Activated naive CD4-positive, alpha-beta T cell treated with anti-CD3 and anti-CD28 coated beads, Interleukin-2, amount 50 U/mL, for 72 hours (primary cell): ENCODE data around the gene VMO1. TPM values are rescaled to one million over a fixed set of nuclear protein-coding genes. Genes with fewer than 3 reads are reported as not detected.
A peak's percentile ranks its signal among the peaks of the same experiment; 100 is the strongest.

ENCODE experiments used
- ATAC-seq, 2 donors: fragments of 150-1000 bp; cut with Tn5 transposase; 2 replicates each; pipeline ENCODE4 v1.10.0; 2021; ENCODE audit warnings: mild to moderate bottlenecking in 2 of 2, moderate library complexity in 2 of 2
- DNase-seq, 2 donors: peaks; one replicate each; pipeline ENCODE4 v3.0.0; 2021 to 2022; ENCODE audit warnings: low spot score in 2 of 2
- H3K27ac Mint-ChIP-seq, 2 donors: one replicate each; pipeline ENCODE4 v1.8.0; 2022; ENCODE audit warnings: mild to moderate bottlenecking in 2 of 2, mixed read lengths in 2 of 2
- H3K36me3 Mint-ChIP-seq, 2 donors: one replicate each; pipeline ENCODE4 v1.8.0; 2022; ENCODE audit warnings: mixed read lengths in 2 of 2
- H3K9me3 Mint-ChIP-seq, 2 donors: one replicate each; pipeline ENCODE4 v1.8.0; 2022; ENCODE audit warnings: mixed read lengths in 2 of 2
- total RNA-seq, 2 donors: library from RNA; stranded (reverse); gene quantifications; one replicate each; pipeline ENCODE4 v1.2.3, GENCODE V29; 2022

The VMO1 gene
- total RNA-seq, 2 donors from 2014 or later: 0.50 TPM; not detected in 1

DNA sequence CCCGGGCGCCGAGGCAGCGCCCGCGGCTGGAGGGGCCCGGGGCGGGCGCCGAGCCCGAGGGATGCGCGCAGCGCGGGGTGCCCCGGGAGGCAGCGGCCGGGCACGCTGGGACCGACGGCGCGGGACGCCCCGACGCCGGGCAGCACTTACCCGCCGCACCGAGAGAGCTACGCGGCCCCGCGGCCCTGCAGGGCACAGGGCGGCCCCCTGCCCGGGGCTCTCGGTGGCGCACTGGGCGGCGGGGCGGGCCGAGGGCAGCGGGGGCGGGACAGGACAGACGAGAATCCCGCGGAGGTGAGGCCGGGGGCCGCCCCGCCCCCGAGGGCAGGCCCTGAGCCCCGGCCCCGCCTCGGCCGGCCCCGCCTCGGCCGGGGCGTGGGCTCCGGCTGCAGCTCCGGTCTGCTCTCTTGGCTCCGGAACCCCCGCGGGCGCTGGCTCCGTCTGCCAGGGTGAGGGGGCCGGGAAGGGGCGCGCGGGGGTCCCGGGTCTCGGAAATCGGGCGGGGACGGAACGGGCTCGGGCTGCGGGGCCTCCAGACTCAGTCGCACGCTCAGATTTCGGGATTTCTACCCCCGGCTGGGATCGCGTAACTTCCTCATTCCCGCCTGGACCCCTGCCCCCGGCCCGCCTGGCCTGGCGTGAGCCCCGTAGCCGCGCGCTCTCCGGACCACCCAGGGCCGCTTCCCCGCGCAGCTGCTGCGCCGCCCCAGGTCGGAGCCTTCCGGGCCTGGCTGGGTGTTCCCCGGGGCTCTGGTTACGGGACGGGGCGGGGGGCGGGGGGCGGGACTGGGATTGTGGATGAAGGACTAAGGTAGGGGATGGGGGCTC, 20.8 kb upstream of the VMO1 start, which contains the start of gene PLD2:
Gene PLD2 (plus strand): TSS at position 376 of the 828 bp plus-strand sequence. CDS start 621 bp downstream, outside the sequence.
- H3K36me3 Mint-ChIP-seq: no peaks in the 10 kb centered on the region
- H3K27ac Mint-ChIP-seq: peak within 1 kb of the TSS; percentile 28 to 81
- DNase-seq (peak; percentile 87 to 94), ATAC-seq (peak; percentile 99)
- no peaks in the 10 kb centered on the region for H3K9me3 Mint-ChIP-seq

GRCh38 chr17:4806456-4806776, 20.3 kb upstream of the VMO1 start:
- Mint-ChIP-seq H3K9me3 (no peaks in the 10 kb centered on the region), H3K27ac (peak overlapping the region in 1 of 2 donors; percentile 72), H3K36me3 (no peaks in the 10 kb centered on the region)
- DNase-seq: no peak
- ATAC-seq: no peak

GRCh38 chr17:4802228-4802627, 16.1 kb upstream of the VMO1 start, which contains the start of gene C17orf114:
TSS of gene C17orf114 (minus strand) at chr17:4802328.
- H3K9me3 Mint-ChIP-seq: no peaks in the 10 kb centered on the region
- no peaks in the 10 kb centered on the region for H3K36me3 Mint-ChIP-seq
- no peak for ATAC-seq

DNA sequence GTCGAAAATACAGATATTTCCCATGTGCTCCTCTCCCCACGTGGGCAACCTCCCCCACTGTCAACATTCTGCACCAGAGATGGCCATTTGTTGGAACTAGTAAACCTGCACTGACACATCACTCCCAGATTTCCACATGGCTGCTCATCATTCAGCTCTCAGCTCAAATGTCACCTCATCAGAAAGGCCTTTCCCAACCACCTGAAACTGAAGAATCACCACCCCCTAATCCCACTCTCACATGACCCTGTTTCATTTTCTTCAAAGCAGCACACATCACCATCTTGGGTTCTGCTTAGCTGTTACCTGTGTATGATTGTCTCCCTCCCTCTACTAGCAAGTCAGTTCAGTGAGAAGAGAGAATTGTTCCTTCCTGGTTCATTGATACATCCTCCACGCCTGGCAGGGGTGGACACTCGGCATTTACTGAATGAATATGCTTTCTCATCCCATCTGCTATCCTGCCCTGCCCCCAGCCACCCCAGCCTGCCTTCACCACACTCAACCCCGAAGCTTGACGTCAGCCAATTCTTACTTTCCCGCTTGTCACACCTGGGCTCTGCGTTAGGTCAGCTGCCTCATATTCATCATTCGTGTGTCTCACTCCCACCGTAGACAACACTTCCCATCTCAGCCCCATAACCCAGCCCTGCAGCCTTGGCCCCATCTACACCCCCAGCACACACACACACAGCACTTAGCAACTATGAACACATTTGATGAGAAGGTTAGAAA, 14.5 kb upstream of the VMO1 start:
- peak overlapping the region; percentile 29 to 42 for H3K27ac Mint-ChIP-seq
- DNase-seq (no peak), ATAC-seq (peak in 1 of 2 donors; percentile 65)
- H3K9me3 Mint-ChIP-seq: no peaks in the 10 kb centered on the region
- H3K36me3 Mint-ChIP-seq: peaks cover 9 to 10% of the 10 kb centered on the region in 2 donors

More at GRCh38 chr17:4802228-4802627, 16.1 kb upstream of the VMO1 start, which contains the start of gene C17orf114:
- peak within 1 kb of the TSS; percentile 3 to 42 for H3K27ac Mint-ChIP-seq
- no peak for DNase-seq

DNA sequence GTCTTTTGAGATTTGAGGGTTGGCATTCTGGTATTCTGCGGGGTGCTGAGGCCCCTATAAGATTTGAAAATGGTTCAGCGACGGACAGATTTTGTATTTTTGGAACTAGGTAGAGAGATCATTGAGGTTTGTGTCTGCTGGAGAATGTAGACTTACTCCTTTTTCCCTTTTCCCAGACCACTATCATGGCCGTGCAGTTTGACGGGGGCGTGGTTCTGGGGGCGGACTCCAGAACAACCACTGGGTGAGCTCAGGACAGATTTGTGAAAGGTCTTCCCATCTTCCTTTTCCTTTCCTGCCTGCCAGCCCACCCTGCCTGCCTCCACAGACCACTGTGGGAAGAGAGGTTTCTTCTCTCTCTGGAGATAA, 10.4 kb upstream of the VMO1 start:
- peak in 1 of 2 donors; percentile 34 for DNase-seq
- Mint-ChIP-seq H3K36me3 (peaks cover 9 to 10% of the 10 kb centered on the region in 2 donors), H3K27ac (peak overlapping the region; percentile 94 to 99), H3K9me3 (no peaks in the 10 kb centered on the region)
- ATAC-seq: peak; percentile 36 to 43

GRCh38 chr17:4795168-4795567, 9.0 kb upstream of the VMO1 start:
- no peaks in the 10 kb centered on the region for H3K9me3 Mint-ChIP-seq
- DNase-seq: no peak
- no peak for ATAC-seq
- peak overlapping the region; percentile 94 to 99 for H3K27ac Mint-ChIP-seq
- peaks cover 9 to 10% of the 10 kb centered on the region in 2 donors for H3K36me3 Mint-ChIP-seq

GRCh38 chr17:4790705-4791088, 4.5 kb upstream of the VMO1 start:
- H3K27ac Mint-ChIP-seq: peak overlapping the region; percentile 47 to 87
- no peaks in the 10 kb centered on the region for H3K36me3 Mint-ChIP-seq
- ATAC-seq (no peak), DNase-seq (no peak)
- H3K9me3 Mint-ChIP-seq: no peaks in the 10 kb centered on the region

DNA sequence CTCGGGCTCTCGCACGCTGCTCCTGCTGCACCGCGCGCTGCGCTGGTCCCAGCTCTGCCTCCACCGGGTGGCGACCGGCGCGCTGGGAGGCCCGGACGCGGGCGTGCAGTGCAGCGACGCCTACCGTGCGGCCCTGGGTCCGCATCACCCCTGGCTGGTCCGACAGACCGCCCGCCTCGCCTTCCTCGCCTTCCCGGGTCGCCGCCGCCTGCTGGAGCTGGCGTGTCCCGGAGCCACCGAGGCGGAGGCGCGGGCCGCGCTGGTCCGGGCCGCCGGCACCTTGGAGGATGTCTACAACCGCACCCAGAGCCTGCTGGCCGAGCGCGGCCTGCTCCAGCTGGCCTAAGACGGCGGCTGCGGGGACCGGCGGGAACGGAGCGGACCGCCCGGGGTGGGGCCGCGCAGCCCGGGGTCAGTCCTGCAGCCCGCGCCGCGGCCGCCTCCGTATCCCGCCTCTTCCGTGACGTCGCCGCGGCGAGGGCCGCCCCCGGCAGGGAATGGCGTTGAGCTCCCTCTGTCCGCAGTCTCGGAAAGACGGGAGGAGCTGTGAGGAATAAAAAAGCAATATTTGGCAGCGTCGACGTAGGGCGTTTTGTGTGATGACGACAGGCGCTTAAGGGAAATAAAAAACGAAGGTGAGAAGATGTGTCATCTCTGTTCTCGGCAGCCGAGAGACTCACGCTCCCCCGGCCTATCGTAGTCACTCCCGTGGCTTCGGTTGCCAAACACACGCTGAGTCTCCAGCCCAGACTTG, 4.0 kb upstream of the VMO1 start:
- no peaks in the 10 kb centered on the region for H3K9me3 Mint-ChIP-seq
- H3K36me3 Mint-ChIP-seq: no peaks in the 10 kb centered on the region
- peak overlapping the region; percentile 47 to 87 for H3K27ac Mint-ChIP-seq
- DNase-seq (peak; percentile 85 to 88), ATAC-seq (peak; percentile 84 to 89)

DNA sequence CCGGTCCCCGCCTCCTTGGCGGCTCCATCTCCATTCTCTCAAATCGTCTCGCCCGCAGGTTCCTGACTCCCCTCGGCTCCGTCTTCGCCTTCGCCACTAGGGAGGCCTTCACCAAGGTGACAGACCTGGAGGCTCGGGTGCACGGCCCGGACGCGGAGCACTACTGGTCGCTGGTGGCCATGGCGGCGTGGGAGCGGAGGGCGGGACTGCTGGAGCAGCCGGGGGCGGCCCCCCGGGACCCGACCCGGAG, 3.5 kb upstream of the VMO1 start:
- Mint-ChIP-seq H3K27ac (peak overlapping the region in 1 of 2 donors; percentile 87), H3K36me3 (no peaks in the 10 kb centered on the region), H3K9me3 (no peaks in the 10 kb centered on the region)
- DNase-seq: no peak
- no peak for ATAC-seq

- ATAC-seq: no peak
- H3K9me3 Mint-ChIP-seq: no peaks in the 10 kb centered on the region
- DNase-seq: no peak
- H3K36me3 Mint-ChIP-seq: no peaks in the 10 kb centered on the region
- peak within 1 kb of the TSS in 1 of 2 donors; percentile 87 for H3K27ac Mint-ChIP-seq
These were observed 2.9 kb upstream of the VMO1 start, which contains the start of gene GLTPD2 for GRCh38 chr17:4788807-4789700. TSS of gene GLTPD2 (plus strand) at chr17:4788964. CDS start at chr17:4789012, 48 bp downstream.

- Mint-ChIP-seq H3K36me3 (no peaks in the 10 kb centered on the region), H3K27ac (no peak overlapping the region), H3K9me3 (no peaks in the 10 kb centered on the region)
- no peak for DNase-seq
- ATAC-seq: no peak
These were observed 2.1 kb upstream of the VMO1 start for GRCh38 chr17:4788159-4788806.

- ATAC-seq (no peak), DNase-seq (no peak)
- Mint-ChIP-seq H3K36me3 (no peaks in the 10 kb centered on the region), H3K27ac (no peak overlapping the region), H3K9me3 (no peaks in the 10 kb centered on the region)
These were observed 352 bp upstream of the VMO1 start for GRCh38 chr17:4786516-4786915.

GRCh38 chr17:4785311-4786105, 656 bp downstream of the VMO1 start:
- DNase-seq: peak in 1 of 2 donors; percentile 27
- H3K36me3 Mint-ChIP-seq: no peaks in the 10 kb centered on the region
- no peaks in the 10 kb centered on the region for H3K9me3 Mint-ChIP-seq
- no peak overlapping the region for H3K27ac Mint-ChIP-seq
- no peak for ATAC-seq

DNA sequence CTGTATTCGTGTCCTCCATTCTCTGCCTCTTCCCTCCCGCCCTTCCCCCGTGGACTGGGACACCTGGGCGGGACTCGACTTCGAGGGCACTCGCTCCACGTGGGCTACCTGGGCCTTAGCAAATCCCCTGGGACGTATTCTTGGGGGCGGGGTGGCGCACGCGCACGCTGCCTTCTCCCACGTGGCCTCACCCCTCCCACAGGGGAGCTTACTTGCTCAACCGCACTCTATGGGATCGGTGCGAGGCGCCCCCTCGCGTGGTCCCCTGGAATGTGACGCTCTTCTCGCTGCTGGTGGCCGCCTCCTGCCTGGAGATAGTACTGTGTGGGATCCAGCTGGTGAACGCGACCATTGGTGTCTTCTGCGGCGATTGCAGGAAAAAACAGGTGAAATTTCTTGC, 3.5 kb downstream of the VMO1 start:
- peak in 1 of 2 donors; percentile 12 for DNase-seq
- Mint-ChIP-seq H3K27ac (no peak overlapping the region), H3K9me3 (no peaks in the 10 kb centered on the region), H3K36me3 (no peaks in the 10 kb centered on the region)
- peak; percentile 39 to 41 for ATAC-seq

GRCh38 chr17:4780325-4780955, 5.7 kb downstream of the VMO1 start:
- Mint-ChIP-seq H3K9me3 (no peaks in the 10 kb centered on the region), H3K36me3 (no peaks in the 10 kb centered on the region), H3K27ac (no peak overlapping the region)
- ATAC-seq (no peak), DNase-seq (no peak)
